Stimulated activated CD4-positive, alpha-beta T cell treated with anti-CD3 and anti-CD28 coated beads, Interleukin-1b, Interleukin-23, amount 100 ng/mL, for 24 hours (primary cell): ENCODE data around the gene ARHGAP27.
"Not testable (repeated sequence)": the region's sequence is repeated elsewhere in the genome, so short reads cannot be mapped to it uniquely, and the experiment has no call there.

Experiments
- DNase-seq, 4 experiments: peaks; one replicate each; pipeline ENCODE4 v3.0.0-alpha.2; 2020; ENCODE audit warnings: low read depth in 4 of 4, low spot score in 1 of 4

ARHGAP27 gene

DNA sequence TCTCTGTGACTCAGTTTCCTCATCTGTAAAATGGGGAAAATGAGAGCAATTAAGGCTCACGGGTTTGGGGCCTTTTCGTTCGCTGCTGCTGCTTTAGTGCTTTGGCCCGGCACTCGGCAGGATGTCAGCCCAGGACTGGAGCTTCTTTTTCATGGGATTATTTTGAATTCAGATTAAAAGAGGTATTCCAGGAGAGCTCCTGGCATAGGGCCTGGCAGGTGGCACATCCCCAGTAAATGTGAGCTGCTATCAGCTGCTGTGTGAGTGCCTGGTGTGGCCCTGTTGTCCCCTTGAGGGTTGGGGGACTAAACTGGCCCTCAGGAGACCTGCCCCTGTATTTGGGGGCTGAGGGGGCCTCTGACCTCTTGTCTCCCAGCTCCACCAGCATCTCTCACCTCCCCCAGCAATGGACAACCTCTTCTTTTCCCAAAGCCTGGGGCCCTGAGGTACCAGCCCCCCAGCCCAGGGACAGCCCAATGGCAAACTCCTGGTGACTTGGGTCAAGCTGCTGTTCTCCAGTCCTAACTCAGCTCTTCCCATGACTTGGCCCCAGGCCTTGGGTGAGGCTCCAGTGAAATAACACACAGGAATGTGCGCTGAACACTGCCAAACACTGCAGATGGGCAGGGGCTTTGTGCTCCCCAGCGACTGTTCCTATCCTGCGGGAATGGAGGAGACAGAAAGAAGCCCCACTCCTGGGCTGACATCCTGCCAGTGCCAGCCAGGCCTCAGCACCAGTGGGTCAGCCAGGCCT, 14.4 kb upstream of the ARHGAP27 start:
- not testable (repeated sequence) for DNase-seq

DNA sequence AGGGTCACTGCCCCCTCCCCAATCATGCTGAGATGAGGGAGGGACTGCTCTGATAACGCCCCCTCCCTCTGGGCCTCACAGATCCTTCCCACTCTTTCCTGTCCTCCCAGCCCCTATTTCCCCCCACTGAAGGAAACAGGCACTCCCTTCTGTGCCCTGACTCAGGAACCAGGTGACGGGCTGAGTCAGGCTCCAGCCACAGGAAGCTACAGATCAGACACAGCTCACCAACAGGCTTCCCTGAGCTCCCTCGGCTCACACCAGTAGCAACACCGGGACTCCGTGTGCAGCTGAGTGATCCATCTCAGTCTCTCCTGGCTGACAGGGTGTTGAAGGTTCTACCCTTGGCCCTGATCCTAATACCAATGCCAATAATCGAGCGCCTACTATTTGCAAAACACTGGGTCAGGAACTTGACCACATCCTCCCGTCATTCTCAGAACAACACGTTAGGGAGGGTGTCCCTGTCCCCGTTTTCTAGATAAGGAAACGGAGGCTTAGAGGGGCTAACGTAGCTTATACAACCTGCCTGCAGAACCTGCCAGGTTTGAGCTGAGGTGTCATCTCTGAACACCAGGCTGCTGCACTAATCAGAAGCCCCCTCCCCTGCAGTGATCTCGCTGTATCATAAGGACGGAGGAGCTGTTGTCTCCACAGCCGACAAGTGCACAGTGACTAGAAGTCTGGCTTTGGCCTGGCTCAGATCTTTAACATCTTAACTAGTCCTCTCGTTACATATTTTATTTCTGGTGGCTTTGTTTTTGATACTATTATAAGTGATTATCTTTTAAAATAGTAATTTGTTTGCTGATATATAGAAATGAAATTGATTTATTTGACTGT, 13.5 kb upstream of the ARHGAP27 start:
- DNase-seq, result not testable (repeated sequence)

DNA sequence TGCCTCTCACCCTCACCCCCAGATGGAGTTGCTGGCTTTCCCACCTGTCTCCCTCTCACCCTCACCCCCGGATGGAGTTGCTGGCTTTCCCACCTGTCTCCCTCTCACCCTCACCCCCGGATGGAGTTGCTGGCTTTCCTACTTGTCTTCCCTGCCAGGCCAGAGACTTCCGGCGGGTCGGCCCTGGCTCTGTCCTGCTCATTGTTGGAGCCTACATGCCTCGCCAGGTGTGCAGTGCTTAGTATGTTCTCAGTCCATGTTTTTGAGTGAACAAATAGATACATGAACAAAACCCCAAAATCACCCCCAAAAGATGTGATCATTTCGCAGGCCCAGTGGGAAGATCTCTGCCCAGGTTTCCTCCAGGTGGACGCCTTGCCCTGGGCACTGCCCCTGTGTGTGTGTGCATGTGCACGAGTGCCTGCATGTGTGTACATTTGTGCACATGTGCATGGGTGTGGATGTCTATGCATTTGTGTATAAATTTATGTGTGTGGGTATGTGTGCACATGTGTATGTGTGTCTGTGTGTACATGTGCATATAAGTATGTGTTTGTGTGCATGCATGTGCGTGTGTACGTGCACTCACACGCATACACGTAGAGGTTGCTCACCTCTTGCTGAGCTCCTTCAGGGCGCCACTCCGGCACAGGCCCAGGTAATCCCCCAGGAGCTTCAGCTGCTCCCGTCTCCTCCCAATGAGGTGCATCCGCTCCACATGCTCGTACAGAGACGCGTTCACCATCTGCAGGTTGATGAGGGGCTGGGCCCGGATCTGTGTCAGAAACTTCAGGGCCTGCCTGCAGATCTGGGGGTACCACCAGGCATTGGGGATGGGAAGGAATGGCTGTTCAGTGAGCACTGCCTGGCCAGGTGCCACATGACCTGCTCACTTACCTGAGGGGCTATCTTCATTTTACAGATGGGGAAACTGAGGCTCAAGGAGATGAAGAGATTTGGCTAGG, 12.5 kb upstream of the ARHGAP27 start:
- not testable (repeated sequence) for DNase-seq

DNA sequence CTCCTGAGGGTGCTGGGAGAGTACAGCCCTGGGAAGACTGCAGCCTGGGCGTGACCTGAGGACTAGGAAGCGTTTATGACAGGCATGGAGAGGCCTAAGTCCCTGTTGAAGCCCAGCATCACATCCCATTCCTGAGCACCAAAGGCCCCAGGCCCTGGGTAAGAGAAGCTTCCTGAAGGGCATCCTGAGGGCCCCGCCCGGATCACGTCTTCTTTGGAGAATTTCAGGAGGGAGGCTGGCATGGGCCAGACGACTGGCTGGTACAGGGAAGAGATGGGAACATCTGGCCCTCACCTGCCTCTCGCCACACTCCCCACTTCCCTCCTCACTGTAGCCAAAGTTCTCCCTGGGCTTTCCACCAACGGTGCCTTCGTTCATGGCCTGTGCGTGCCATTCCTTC, 11.6 kb upstream of the ARHGAP27 start:
- not testable (repeated sequence) for DNase-seq

DNA sequence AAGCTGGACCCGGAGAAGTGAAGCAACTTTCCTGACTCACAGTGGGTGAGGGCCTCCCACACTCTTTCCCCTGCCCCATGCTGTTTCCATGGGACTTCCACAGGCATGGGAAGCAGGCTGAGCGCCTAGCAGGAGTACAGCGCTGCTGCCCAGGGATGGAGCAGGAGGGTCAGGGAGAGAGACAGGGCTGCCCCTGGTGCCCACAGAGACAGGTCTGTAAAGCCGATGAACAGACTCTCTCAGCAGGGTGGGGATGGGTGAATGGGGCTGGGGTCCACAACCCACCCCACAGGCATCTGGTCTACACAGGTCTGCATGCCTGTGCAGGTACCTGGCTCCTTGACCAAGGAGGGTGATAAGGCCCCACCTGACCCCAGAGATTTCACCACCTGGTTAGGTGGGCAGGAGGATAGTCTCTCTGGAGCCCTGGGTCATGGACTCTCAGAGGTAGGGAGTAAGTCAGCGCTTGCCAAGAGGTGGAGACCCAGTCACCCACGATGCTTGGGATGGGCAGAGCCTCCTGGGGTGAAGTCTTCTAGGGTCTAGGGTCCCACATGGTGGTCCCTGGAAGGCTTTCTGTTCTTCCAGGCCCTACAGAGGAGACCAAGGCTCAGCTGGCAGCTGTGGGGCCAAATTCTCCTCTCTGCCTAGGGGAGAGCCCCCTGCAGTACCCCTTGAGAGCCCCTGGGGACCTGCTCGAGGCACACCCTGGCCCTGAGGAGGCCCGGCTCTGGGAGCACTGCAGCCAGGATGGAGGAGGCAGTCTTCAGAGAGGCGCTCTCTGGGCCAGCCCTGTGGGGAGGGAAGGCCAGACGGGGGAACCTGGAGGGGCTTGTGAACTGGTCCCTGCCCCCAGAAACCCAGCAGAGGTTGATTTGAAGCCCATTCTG, 10.9 kb upstream of the ARHGAP27 start:
- not testable (repeated sequence) for DNase-seq

DNA sequence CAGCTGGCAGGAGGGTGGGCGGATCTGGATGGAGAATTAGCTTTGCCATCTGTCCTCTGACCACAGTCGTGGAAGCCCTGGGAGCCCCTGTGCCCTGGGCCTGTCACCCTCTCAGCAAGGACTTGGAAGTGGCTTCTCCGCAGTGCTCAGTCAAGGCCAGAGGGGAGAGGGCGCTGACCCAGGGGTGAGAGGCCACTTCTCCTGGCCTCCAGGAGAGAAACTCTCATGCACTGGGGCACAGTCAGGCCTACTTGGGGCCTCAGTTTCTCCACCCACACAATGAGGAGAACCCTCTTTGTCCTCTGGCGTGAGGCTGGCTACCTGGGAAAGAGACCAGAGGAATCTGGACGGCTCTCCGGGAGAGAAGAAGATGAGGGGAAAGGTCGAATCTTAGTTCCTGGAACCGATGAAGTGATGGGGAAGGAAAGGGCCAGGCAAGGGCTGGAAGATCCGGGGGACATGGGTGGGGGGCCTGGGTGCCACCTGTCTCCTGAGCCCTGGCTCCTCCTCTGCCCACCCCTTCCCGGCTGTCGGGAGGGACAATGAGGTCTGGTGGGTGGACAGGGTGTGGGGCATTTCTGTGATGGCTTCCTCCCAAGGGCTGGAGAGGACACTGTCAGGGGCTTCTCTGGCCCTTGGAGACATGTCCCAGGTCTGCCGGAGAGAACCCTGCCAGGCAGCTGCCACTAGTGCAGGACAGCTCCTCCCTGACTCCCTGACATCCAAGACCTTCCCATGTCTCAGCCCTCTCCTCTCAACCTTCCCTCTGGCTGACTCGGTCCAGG, 9.0 kb upstream of the ARHGAP27 start:
- DNase-seq, result no peak

DNA sequence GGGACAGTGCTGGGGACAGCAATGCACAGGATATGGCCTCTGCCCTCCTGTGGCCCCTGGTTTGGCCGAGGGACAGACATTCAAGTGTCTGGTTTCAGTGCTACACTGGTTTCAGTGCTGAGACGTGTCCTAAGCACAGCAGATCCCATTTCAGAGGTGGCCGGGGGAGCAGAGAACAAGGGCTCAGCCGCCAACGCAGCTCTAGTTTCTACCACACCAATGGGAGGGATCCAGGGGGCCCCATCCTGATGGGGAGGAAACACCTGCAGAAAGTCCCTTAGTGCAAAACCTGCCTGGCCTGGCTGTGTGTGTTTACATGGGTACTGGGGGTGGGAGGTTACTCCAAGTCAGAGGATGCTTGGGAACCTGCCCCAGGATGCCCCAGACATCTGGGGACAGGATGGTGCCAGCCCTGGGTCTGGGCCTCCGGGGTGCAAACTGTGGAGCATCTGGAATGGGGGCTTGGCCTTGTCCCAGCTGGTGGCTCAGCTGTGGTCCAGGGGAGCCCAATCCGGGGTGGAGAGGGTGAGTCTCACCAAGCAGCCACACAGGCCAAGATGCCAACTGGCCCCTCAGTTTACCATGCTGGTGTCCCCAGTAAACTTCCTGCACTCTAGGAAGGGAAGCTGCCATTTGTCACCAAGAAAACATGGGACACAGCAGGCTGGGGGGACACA, 8.3 kb upstream of the ARHGAP27 start:
- not testable (repeated sequence) for DNase-seq

DNA sequence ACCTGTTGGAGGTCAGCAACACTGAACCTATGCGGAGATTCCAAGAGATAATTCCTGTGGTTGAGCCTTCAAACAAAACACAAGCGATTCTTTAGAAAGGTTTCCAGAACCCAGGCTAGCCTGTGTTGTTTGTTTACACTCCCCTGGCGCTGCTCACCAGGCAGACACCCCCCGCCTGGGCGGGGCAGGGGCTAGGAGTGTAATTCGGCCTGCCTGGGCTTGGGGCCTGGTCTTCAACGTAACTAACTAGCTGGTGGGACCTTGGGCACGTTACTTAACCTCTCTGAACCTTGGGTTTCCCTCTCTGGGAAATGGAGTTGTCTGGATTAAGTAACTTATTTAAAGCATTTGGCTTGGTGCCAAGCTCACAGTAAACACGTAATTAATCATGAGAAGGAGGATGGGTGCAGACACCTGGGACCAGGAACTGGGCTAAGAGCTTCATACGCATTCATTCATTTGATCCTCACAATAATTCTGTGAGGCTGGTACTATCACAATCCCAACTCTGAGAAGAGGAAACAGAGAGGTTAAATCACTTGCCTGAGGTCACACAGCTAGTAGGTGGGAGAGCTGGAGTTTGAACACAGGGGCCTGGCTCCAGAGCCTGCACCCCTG, 7.6 kb upstream of the ARHGAP27 start:
- no peak for DNase-seq

DNA sequence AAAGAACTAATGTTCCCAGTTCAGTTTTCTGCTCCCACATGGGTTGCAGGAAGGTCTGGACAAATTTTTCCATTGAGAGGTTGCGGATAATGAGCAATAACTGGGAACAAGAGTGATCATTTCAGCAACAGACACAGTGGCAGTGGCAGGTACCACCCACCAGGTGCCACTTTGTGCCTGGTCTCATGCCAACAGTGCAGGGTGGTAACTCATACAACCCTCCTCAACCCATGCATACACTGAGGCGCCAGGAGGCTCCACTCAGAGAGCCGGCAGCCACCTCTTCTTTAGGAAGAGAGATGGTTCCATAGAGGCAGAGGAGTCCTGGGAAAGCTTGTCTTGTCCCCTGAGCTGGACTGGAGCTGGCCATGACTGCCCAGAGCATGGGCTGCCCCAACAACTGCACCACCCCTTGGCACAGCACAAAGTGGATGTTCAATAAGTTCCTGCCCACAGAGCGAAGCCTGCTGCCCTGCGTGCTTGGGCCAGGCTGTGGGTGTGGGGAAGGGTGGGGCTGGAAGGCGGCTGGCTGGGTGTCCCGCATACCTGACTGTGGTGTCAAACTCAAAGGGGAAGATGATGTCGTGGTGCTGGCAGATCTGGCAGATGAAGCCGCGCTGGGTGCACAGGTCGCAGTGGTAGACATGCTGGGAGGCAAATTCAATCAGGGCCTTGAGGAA, 6.4 kb upstream of the ARHGAP27 start:
- DNase-seq, result no peak

DNA sequence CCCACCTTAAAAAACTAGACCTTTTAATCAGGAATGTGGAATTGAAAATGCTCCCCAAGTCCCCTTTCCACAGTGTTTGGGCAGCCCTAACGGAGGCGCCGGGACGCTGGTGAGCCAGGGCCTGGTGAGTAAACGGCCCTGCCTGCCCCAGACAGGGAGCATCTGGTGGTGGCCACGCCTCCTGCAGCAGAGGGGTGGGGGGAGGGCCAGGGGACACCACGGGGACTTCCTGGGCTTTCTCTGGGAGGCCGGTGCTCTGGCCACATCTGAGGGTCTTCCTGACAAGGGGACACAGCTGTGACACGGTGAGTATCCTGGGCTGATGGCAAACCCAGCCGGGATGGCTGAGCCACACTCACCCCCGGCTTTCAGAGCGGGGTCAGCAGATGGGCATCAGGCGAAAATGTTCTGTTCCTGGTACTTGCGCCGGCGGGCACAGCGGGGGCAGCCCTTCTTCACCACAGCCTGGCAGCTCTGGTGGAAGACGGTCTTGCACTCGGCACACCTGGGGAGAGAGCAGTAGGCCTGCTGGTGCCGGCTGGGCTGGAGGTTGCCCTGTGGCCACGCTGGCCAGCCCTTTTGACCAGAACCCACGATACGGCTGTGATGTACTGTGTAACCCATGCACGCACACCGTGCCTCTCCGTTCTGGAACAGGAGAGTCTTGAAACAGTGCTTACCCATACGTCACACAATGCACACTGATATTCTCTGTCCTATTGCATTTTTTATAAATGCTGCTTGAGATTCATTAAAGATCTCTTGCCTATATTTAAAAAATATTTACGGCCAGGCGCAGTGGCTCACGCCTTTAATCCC, 5.0 kb upstream of the ARHGAP27 start:
- DNase-seq, result no peak

DNA sequence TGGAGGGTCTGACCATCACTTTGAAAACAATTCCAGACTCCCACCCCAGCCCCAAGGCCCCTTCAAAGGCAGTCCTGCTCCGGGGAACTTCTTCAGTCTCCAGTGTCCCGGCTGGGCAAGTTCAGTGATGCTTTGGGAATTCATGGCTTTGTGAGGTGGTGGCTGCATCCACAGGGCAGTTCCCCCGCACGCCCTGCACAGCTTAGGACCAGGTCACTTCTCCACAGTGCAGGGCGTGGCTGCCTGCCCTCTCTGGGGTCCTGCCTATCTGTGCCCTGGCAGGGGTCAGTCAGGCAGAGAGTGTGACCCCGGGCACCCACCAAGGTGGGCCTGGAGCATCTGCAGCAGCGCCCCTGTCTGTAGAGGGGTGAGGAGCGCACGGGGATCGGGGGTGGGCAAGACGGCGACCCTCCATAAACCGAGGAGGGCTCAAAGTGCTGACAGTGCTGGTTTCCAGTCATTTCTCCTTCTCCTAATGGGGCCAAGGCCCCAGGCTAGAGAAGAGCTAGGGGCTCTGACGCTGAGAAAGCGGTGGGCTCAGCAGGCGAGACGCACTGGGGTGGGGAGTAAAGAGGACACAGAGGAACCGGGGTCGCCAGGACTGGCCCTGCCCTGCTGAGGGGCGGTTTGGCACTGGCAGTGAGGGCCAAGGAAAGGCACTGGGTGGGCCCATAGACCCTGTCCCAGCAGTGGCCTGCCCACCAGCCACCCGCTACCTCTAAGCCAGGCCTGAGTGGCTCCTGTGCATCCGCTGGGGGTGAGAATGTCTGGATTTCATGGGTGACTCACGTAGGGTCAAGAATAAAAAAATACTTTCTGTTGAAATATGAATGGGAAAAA, 4.2 kb upstream of the ARHGAP27 start:
- DNase-seq, result no peak

DNA sequence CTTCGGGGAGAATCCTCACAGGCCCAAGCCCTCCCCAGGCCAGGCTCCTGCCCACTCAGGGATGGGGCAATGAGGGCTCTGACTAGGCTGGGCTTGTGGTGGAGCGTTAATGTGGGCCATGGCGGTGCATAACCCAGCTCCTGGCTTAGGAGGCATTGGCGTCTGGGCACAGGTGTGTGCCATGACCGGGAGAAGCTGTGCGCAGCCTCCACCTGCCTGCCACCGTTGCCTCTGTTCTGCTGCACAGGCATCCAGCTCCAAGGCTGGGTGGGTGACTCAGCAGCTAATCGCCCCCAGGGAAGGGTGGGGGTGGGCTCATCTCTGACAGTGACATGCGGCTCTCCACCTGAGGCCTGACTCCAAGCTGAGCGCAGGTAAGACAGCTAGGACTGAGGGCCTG, 3.5 kb upstream of the ARHGAP27 start:
- DNase-seq, result no peak

DNA sequence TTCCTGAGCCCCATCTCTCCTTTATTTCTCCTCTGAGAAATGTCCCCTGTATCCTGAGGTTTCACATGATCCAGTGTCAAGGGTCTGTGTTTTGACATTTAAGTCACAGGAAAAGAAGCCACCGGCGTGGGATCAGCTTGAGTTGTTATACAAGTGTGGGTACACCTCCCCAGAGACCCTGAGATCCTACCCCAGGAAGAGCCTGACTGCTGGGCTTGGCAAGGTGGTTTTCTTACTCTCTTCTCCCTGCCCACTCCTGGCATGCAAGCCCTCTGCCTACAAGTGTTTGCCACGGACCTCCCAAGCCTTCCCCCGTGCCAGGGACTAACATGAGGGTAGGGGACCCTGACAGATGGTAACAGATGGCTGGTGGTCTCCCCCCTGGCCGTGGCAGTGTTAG, 2.8 kb upstream of the ARHGAP27 start:
- DNase-seq, result no peak

DNA sequence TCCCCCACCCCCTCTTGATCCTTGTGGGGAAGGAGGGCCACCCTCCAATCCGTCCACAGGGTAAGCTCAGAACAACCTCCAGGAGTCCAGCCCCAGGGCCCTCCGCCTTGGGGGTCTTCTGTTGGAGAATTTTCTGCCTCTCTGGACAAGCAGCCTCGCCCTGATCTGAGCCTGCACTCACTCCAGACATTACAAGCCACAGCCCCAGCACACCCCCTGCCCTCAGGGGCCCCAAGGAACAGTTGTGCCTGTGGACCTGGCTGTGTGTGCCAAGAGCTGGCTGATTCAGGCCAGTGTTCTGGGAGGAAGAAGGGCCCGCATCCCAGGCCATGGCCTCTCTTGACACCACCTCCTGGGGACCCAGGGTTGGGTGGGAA, 477 bp upstream of the ARHGAP27 start:
- no peak for DNase-seq

DNA sequence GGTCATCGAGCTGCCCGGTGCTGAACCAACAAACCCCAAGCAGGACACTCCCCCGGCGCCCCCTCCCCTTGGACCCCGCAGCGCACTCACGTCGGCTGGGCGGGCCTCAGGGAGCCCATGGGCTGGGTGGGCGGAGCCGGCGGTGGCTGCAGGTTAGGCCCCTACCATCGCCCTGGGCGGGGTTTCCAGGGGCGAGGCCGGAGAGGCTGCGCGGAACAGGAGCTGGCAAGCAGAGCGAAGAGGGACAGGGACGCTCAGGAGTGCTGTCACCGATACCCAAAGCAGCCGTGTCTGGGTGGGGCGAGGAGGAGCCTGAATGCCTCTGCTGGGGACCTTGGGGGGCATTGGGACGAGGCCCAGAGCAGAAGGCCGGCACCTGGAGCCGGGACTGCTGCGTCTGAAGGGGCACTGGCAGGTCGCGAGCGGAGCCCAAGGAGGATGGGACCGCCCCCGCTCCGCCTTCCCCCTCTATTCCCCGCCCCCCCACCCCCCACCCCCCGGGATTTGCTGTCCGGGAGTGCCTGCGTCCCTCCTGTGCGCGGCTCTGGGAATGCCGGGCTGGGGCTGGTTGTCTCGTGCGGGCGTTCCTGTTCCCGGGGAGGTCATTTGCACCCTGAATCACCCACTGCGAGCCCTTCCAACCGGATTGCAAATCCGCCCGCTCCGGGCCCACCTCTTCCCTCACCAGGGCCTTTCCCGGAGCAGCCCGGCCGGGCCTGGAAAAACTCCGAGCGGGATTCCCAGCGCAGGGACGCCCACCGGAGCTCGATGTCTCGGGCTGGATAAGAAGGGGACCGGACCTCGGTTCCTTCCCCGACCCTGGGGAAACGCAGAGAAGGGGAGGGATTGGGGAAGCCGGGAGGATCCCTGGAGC, 902 bp downstream of the ARHGAP27 start:
- peak in 2 of 4 experiments; percentile 54 to 68 for DNase-seq
